HUES64 (cell line): ENCODE results near the gene CACNA1C.

Experiments used
- H3K27ac ChIP-seq: 2 replicates; pipeline ENCODE4 v1.7.0; 2013; ENCODE audit warnings: low read depth, low read length, inconsistent platforms
- H3K27me3 ChIP-seq: 2 replicates; pipeline ENCODE4 v1.6.1; 2013; ENCODE audit warnings: mild to moderate bottlenecking, low read length; ENCODE audit not compliant: insufficient read depth
- H3K36me3 ChIP-seq: 2 replicates; pipeline ENCODE4 v1.6.1; 2013; ENCODE audit warnings: mild to moderate bottlenecking, low read length; ENCODE audit not compliant: insufficient read depth
- H3K4me1 ChIP-seq: 2 replicates; pipeline ENCODE4 v1.6.1; 2013; ENCODE audit warnings: mild to moderate bottlenecking, low read length, moderate library complexity; ENCODE audit not compliant: insufficient read depth
- H3K4me3 ChIP-seq: 2 replicates; pipeline ENCODE4 v1.5.1; 2013; ENCODE audit warnings: mild to moderate bottlenecking, low read length, moderate library complexity
- H3K9ac ChIP-seq: 2 replicates; pipeline ENCODE4 v1.6.1; 2013; ENCODE audit warnings: mild to moderate bottlenecking, low read depth, low read length
- H3K9me3 ChIP-seq: 2 replicates; pipeline ENCODE4 v1.6.1; 2013; ENCODE audit warnings: low read depth, low read length; ENCODE audit not compliant: insufficient read depth
- WGBS: fragments of 150-250, 120-280 bp; methylation state at CpG from one replicate; pipeline ENCODE4 v1.1.7; 2013; ENCODE audit warnings: missing lambda C conversion rate; 5-methylcytosine and 5-hydroxymethylcytosine counted together

CACNA1C gene

DNA sequence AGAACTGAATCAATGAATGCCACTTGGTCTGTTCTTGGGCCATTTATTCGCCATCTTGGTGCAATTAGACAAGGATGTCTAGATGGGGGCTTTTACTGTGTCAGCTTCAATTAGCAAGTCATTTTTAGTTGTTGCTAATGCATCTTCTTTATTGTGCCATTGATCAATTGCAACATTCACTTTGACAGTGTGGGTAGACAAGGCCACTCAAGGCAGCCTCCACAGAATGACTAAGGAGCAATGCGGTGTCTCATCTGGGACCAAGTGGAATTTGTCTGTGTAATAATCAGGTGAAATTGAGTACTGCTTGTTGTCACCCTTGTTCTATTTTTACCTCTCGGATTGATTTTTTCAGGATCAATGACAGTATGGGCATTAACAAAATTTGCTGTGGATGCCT is 275.9 kb downstream of the CACNA1C start:
- Histone ChIP-seq H3K9ac (no peak overlapping the region), H3K27ac (no peak overlapping the region), H3K4me3 (no peak overlapping the region), H3K27me3 (no peaks in the 10 kb centered on the region), H3K4me1 (no peaks in the 10 kb centered on the region), H3K36me3 (no peaks in the 10 kb centered on the region), H3K9me3 (no peaks in the 10 kb centered on the region)
- 96% methylated on average over 3 of the region's 3 CpGs for WGBS

DNA sequence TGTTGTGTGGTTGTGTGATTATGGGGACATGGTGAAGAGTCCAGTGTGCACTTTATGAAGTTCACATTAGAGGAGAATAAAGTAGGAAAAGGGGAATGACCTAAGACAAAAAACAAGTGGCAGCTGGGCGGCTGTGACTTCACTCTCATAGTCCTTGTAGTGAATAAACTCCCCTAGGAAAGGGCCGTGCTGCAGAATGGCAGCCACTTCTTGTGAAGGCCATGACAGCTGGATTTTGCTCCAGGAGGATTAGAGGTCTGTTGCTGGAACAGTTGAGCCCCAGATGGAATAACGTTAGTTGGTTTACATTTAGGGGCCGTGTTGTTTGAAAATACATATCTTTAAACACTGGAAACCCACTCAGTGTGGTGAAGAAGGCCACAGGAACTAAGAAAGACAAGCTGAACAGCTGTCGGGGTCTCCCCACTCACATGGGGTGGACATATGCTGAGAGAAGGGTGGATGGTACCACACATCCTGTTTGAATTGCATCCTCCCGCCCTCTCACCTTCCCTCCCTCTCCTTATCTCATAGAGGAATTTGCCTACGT is 276.9 kb downstream of the CACNA1C start:
- Histone ChIP-seq H3K9me3 (no peaks in the 10 kb centered on the region), H3K4me1 (no peaks in the 10 kb centered on the region), H3K4me3 (no peak overlapping the region), H3K27me3 (no peaks in the 10 kb centered on the region), H3K9ac (no peak overlapping the region), H3K36me3 (no peaks in the 10 kb centered on the region), H3K27ac (no peak overlapping the region)
- 86% methylated on average over 5 of the region's 7 CpGs for WGBS

DNA sequence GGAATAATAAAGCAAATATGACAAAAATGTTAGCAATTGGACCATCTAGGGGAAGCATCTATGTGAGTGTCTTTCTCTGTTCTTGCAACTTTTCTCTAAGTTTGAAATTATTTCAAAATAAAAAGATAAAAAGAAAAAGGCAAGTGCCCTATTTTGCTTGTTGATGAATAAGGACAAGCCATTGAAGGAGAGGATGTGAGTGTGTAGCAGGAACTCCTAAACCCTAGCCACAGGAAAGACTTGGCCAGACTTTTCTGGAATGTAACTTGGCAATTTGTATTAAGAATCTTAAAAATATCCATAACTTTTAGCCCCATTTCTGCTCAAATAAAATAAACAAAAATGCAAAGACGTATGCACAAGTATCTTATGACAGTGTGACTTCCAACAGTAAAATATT is 279.4 kb downstream of the CACNA1C start:
- peaks cover 5% of the 10 kb centered on the region; the same call in 1 of the 2 replicates for H3K4me1 ChIP-seq
- WGBS = 100% methylated on average over 1 of the region's 1 CpG
- H3K9me3 ChIP-seq = no peaks in the 10 kb centered on the region
- H3K4me3 ChIP-seq = no peak overlapping the region
- no peaks in the 10 kb centered on the region for H3K36me3 ChIP-seq
- H3K27me3 ChIP-seq = no peaks in the 10 kb centered on the region
- no peak overlapping the region for H3K9ac ChIP-seq
- H3K27ac ChIP-seq = no peak overlapping the region

DNA sequence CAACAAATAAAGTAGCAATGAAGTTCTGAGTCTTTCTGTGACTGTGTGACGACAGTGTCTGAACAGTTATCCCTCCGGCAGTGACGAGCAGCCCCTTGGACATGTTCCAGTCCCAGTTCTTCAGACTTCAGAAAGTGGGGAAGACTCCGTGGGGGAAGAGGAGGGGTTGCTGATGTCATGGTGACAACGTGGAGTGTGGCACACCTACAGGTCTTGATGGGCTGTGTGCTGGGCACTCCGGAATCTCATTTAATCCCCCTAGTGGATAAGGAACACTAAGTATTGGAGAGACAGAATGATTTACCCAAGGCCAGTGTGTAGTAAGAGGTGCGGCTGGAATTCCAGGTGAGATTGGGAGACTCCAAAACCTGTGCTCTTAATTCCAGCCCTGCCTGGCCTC is 280.2 kb downstream of the CACNA1C start:
- Histone ChIP-seq H3K36me3 (no peaks in the 10 kb centered on the region), H3K4me1 (peaks cover 5% of the 10 kb centered on the region; the same call in 1 of the 2 replicates), H3K27ac (no peak overlapping the region), H3K27me3 (no peaks in the 10 kb centered on the region), H3K4me3 (no peak overlapping the region), H3K9me3 (no peaks in the 10 kb centered on the region), H3K9ac (no peak overlapping the region)
- 85% methylated on average over 7 of the region's 7 CpGs for WGBS

DNA sequence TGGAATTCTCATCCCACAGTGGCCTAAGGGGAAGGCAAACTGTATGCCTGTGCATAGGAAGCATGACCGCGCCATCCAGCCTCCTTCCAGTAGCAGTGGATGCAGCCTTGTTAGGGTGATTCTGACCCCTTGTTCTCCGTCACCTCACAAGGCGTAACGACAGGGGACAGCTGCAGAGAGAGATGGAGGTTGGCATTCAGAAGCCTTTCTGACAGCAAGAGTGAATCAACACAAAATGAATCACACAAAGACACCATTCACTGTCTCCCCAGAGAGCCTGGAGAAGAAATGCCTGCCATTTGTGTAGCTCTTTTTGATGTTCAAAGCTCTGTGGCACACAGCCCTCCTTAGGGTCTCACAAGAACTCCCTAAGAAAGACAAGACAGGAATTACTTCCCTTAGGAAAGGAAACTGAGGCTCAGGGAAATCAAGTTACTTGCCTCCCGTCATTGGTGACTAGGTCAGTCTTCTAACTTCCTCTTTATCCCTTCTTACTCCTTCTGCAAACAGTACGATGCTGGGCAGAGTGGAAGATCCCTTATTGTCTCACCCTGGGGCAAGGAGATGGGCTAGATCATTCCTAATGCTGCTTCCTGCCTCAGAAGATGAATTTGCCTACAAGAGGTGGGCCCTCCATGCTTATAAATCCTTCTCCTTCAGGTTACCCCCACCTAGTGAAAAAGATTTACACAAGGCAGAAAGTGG is 280.9 kb downstream of the CACNA1C start:
- Histone ChIP-seq H3K4me1 (peaks cover 5% of the 10 kb centered on the region; the same call in 1 of the 2 replicates), H3K27ac (no peak overlapping the region), H3K4me3 (no peak overlapping the region), H3K36me3 (no peaks in the 10 kb centered on the region), H3K27me3 (no peaks in the 10 kb centered on the region), H3K9ac (no peak overlapping the region), H3K9me3 (no peaks in the 10 kb centered on the region)
- WGBS = 83% methylated on average over 7 of the region's 7 CpGs

DNA sequence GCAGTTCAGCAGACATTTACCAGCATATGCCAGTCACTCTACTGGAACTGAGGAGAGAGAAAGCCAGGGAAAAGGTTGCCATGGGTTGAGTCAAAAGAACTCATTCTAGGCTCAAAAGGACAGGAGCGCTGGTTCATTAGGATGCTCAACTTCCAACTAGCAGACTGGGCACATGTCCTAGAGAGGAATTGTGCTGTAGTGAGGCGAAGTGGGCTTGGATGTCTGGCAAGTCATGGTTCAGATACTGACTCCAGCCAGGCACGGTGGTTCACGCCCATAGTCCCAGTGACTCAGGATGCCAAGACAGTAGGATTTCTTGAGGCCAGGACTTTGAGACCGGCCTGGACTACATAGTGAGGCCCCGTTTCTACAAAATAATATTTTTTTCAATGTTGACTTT is 281.5 kb downstream of the CACNA1C start:
- peaks cover 5% of the 10 kb centered on the region; the same call in 1 of the 2 replicates for H3K4me1 ChIP-seq
- no peaks in the 10 kb centered on the region for H3K36me3 ChIP-seq
- H3K4me3 ChIP-seq = no peak overlapping the region
- no peaks in the 10 kb centered on the region for H3K27me3 ChIP-seq
- H3K9ac ChIP-seq = no peak overlapping the region
- H3K9me3 ChIP-seq = no peaks in the 10 kb centered on the region
- WGBS = 97% methylated on average over 6 of the region's 6 CpGs
- H3K27ac ChIP-seq = no peak overlapping the region

DNA sequence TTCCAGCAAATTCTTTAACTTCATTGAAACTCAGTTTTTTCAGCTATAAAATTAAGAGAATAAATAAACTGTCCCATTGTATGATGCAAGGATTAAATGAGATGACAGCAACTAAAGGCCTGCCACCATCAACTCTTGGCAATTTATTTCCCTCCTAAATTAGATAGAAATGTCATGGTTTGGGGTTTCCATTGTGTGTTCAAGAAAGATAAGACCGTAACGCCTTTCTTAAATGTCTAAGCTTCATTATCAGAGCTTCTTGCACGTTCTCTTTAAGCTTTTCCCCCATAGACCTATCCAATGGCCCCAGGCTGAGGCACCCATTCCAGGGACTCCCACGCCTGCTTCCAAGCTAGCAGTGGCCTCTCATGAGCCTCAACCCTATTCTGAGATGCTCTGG is 281.9 kb downstream of the CACNA1C start:
- Histone ChIP-seq H3K4me3 (no peak overlapping the region), H3K9ac (no peak overlapping the region), H3K9me3 (no peaks in the 10 kb centered on the region), H3K36me3 (no peaks in the 10 kb centered on the region), H3K4me1 (peaks cover 5% of the 10 kb centered on the region; the same call in 1 of the 2 replicates), H3K27me3 (no peaks in the 10 kb centered on the region), H3K27ac (no peak overlapping the region)
- 92% methylated on average over 4 of the region's 4 CpGs for WGBS

DNA sequence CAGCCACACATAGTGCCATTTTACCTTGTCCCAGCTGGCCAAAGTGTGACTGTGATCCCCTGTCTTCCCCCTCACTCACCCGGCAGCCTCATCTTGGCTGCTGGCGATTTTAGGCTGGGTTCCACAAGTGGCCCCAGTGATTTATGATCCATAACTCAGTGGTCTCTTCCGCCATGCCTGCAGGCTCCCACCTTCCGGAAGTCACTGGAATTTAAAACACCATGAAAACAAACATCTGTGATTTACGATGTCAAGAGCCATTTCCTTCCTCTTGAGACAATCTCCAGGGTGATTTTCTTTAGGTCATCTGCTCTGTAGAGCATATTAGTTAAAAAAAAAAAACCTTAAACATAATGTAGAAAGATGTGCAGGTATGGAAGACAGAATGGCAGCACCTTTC is 282.3 kb downstream of the CACNA1C start:
- Histone ChIP-seq H3K36me3 (no peaks in the 10 kb centered on the region), H3K9ac (no peak overlapping the region), H3K4me1 (peaks cover 5% of the 10 kb centered on the region; the same call in 1 of the 2 replicates), H3K4me3 (no peak overlapping the region), H3K9me3 (no peaks in the 10 kb centered on the region), H3K27me3 (no peaks in the 10 kb centered on the region), H3K27ac (no peak overlapping the region)
- WGBS = 93% methylated on average over 5 of the region's 5 CpGs

DNA sequence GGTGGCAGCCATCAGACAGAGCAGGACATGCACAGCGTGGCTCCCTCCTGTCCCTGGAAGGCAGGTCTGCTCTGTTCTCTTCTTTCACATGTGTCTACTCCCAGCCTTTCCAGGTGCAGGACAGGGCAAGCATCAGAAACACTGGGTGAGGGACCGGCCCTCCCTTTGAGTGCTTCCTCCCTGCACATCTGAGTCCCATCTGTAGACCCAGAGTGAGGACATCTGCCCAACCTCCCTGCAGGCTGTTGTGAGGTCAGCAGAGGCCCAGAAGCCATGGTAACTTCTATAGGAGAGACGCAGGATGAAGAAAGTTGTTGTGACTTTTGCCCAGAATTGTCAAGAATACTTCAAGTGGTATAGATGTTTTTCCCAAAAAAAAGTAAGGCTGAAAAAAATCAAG is 282.7 kb downstream of the CACNA1C start:
- WGBS = 97% methylated on average over 3 of the region's 3 CpGs
- Histone ChIP-seq H3K27ac (no peak overlapping the region), H3K9ac (no peak overlapping the region), H3K4me1 (peaks cover 5% of the 10 kb centered on the region; the same call in 1 of the 2 replicates), H3K4me3 (no peak overlapping the region), H3K36me3 (no peaks in the 10 kb centered on the region), H3K27me3 (no peaks in the 10 kb centered on the region), H3K9me3 (no peaks in the 10 kb centered on the region)

DNA sequence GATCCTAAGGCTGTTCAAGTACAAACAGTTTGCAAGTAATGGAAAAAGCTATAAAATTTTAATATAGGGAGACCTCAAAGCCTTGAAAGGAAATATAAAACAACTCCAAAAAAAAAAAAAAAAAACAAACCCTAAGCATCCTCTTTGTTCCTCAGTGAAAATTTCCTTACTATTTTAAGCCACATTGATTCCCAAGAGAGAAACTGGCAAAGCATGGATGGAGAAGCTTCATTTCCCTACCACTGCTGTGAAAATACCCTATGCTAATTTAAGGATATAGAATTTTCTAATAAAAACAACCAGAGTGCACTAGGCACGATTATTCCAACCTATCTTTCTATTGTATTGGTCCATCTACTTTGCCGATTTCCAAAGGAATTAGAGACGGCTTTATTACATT is 283.1 kb downstream of the CACNA1C start:
- no peaks in the 10 kb centered on the region for H3K36me3 ChIP-seq
- peaks cover 5% of the 10 kb centered on the region; the same call in 1 of the 2 replicates for H3K4me1 ChIP-seq
- no peaks in the 10 kb centered on the region for H3K27me3 ChIP-seq
- H3K4me3 ChIP-seq = no peak overlapping the region
- H3K9ac ChIP-seq = no peak overlapping the region
- no peaks in the 10 kb centered on the region for H3K9me3 ChIP-seq
- H3K27ac ChIP-seq = no peak overlapping the region
- WGBS = 80% methylated on average over 1 of the region's 3 CpGs

DNA sequence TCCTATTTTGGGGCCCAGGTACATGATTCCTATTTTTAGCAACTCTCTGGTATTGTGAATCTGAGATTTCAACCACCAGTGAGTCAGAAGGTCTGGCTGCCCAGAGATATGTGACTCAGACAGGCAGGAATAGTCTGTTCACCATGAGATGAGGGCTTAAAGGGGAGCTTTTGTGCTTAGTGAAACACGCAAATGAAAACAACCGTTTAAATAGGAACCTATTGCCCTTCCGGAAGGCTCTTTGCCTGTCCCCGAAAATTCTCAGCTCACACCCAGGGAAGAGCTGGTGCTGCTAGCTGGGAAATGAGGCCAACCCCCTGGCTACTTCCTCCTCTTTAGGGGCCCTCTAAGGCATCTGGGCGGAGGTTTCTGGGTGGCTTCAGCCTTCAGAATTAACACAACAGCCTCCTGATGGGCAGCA is 283.6 kb downstream of the CACNA1C start:
- Histone ChIP-seq H3K36me3 (no peaks in the 10 kb centered on the region), H3K9ac (no peak overlapping the region), H3K27ac (no peak overlapping the region), H3K9me3 (no peaks in the 10 kb centered on the region), H3K27me3 (no peaks in the 10 kb centered on the region), H3K4me3 (no peak overlapping the region), H3K4me1 (peaks cover 5% of the 10 kb centered on the region; the same call in 1 of the 2 replicates)
- WGBS = 83% methylated on average over 5 of the region's 5 CpGs
